Activated CD4-positive, alpha-beta T cell treated with anti-CD3 and anti-CD28 coated beads for 24 hours (primary cell): ENCODE data around the gene ADAMTS12.
"Not testable (repeated sequence)": the region's sequence is repeated elsewhere in the genome, so short reads cannot be mapped to it uniquely, and the experiment has no call there.

Experiments
- DNase-seq, 2 donors: peaks; one replicate each; pipeline ENCODE4 v3.0.0-alpha.2; 2020; ENCODE audit warnings: low read depth in 2 of 2

ADAMTS12 gene, protein sequence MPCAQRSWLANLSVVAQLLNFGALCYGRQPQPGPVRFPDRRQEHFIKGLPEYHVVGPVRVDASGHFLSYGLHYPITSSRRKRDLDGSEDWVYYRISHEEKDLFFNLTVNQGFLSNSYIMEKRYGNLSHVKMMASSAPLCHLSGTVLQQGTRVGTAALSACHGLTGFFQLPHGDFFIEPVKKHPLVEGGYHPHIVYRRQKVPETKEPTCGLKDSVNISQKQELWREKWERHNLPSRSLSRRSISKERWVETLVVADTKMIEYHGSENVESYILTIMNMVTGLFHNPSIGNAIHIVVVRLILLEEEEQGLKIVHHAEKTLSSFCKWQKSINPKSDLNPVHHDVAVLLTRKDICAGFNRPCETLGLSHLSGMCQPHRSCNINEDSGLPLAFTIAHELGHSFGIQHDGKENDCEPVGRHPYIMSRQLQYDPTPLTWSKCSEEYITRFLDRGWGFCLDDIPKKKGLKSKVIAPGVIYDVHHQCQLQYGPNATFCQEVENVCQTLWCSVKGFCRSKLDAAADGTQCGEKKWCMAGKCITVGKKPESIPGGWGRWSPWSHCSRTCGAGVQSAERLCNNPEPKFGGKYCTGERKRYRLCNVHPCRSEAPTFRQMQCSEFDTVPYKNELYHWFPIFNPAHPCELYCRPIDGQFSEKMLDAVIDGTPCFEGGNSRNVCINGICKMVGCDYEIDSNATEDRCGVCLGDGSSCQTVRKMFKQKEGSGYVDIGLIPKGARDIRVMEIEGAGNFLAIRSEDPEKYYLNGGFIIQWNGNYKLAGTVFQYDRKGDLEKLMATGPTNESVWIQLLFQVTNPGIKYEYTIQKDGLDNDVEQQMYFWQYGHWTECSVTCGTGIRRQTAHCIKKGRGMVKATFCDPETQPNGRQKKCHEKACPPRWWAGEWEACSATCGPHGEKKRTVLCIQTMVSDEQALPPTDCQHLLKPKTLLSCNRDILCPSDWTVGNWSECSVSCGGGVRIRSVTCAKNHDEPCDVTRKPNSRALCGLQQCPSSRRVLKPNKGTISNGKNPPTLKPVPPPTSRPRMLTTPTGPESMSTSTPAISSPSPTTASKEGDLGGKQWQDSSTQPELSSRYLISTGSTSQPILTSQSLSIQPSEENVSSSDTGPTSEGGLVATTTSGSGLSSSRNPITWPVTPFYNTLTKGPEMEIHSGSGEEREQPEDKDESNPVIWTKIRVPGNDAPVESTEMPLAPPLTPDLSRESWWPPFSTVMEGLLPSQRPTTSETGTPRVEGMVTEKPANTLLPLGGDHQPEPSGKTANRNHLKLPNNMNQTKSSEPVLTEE (N-terminal part only)

DNA sequence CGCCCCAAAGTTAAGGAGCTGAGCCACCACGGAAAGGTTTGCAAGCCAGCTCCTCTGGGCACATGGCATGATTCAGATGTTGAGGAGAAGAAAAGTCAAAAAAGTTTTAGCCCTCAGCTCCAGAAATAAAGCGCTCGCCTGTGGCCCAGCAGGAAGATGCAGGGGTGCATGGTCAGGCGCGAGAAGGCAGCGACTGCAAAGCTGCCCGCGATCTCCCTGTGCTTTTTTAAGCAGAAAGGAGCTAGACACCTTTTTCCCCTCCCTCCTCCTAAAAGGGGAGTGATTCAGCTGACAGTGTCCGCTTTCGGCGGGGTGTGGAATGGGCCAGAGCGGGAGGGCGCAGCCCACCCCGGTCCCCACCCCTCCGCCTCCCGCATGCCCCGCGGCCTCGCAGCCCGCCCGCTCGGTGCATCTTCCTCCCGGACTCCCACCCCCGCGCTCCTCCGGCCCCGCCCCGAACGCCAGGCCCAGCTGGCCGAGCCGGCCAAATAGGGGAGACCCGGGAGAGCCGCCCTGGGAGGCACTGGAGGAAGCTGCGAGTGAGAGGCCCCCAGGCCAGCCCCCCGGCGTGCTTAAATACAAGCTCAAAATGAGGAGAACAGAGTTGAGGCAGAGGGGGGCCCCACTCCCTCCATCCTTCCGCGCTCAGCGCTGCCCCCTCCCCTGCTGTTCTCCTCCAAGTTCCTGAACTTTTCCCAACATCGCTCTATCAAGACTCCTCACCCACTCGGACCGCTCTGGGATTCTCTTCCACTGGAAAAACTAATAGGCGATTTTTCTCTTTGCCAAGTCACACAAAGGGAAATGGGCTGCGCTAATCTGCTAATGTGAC is at the start of gene ADAMTS12:
TSS of gene ADAMTS12 (minus strand) at position 203 of the 832 bp plus-strand sequence. CDS start at position 69, 134 bp downstream.
- DNase-seq, result no peak

DNA sequence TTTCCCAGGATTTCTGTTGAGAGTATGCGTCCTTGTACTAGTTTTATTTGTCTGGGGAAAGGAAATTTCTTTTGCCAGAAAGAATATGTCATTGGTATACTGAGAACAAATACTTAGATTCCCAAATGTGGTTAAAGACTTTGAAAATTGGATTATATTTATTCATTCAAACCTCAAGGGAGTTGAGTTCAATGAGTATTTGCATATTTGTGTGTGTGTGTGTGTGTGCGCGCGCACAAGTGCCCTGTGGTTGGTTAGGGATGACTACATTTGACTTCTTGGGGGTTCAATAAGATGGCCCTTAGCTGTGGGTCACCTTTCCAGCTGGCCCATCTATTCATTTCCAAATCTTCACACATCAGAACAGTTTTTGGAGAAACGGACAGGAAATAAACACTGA is 49.3 kb upstream of the ADAMTS12 start:
- DNase-seq, result no peak

DNA sequence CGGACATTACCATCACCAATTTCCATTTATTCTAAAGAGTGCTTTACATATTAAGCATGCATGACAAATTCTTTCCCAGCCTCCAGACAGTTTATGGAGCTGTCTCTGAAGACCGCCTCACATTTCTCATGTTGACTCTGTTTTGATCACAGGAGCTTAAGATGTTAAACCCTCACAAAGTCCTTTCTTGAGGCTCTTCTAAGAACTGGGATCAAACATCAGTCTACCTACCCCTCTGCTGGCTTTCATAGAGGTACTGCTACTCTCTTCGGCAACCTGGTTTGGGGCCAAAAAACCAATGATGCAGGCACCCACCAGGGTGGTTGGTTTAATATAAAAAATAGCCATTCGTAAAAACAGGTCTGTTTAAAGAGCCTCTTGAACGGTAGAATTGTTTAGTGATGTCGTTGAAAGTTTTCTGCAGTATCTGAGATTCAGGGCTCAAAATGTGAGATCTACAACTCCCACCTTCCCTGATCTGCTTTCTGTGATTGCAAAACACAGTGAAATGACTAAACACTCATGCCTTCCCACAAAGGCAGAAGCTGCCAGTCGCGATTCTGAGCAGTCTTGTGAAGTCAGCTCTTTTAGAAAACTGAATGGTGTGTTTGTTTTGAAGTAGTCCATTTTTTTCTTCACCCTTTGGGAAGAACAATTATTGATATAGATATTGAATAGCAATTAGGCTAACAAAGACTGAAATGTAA is 47.9 kb upstream of the ADAMTS12 start:
- no peak for DNase-seq

DNA sequence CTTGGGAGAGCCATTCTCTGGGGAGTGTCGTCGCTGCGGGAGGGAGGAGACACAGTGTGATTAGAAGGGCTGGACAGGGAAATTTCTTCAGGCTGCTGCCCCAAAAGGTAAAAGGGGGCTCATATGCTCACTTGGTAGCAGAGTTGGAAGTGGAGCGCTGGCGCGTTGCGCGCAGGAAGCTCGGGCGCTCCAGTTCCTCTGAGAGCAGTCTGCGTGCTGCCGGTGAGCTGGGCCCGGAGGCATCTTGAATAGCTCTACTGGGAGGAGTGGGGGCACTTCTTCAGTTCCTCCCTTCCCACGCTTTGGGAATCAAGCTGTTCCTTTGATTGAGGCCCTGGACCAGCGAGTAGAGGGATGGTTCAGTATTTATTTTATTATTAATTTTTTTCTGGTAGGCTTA is 47.1 kb upstream of the ADAMTS12 start:
- no peak for DNase-seq

DNA sequence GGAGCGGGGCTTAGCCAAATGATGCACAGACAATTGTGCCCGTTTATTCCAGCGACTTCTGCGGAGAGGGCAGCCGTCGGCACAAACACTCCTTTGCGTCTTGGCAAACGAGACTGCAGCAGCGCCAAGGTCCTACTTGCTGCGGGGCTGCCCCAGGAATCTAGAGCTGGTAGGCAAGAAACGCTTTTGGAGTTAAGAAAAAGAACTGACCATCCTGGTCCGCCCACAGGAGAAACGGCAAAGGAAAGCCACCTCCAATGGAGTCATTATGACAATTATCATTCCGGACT is 46.7 kb upstream of the ADAMTS12 start:
- no peak for DNase-seq

DNA sequence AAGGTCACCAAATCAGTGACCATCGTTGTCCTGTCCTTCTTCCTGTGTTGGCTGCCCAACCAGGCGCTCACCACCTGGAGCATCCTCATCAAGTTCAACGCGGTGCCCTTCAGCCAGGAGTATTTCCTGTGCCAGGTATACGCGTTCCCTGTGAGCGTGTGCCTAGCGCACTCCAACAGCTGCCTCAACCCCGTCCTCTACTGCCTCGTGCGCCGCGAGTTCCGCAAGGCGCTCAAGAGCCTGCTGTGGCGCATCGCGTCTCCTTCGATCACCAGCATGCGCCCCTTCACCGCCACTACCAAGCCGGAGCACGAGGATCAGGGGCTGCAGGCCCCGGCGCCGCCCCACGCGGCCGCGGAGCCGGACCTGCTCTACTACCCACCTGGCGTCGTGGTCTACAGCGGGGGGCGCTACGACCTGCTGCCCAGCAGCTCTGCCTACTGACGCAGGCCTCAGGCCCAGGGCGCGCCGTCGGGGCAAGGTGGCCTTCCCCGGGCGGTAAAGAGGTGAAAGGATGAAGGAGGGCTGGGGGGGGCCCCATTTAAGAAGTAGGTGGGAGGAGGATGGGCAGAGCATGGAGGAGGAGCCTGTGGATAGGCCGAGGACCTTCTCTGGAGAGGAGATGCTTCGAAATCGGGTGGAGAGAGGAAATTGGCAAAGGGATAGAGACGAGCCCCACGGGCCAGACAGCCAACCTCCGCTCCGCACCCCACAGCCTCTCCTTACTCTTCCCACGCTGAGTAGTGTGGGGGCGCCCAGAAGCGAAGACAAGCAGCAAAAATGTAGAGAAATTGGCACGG is 46.1 kb upstream of the ADAMTS12 start:
- no peak for DNase-seq

DNA sequence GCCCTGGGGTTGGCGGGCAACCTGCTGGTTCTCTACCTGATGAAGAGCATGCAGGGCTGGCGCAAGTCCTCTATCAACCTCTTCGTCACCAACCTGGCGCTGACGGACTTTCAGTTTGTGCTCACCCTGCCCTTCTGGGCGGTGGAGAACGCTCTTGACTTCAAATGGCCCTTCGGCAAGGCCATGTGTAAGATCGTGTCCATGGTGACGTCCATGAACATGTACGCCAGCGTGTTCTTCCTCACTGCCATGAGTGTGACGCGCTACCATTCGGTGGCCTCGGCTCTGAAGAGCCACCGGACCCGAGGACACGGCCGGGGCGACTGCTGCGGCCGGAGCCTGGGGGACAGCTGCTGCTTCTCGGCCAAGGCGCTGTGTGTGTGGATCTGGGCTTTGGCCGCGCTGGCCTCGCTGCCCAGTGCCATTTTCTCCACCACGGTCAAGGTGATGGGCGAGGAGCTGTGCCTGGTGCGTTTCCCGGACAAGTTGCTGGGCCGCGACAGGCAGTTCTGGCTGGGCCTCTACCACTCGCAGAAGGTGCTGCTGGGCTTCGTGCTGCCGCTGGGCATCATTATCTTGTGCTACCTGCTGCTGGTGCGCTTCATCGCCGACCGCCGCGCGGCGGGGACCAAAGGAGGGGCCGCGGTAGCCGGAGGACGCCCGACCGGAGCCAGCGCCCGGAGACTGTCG is 45.4 kb upstream of the ADAMTS12 start:
- DNase-seq, result no peak

DNA sequence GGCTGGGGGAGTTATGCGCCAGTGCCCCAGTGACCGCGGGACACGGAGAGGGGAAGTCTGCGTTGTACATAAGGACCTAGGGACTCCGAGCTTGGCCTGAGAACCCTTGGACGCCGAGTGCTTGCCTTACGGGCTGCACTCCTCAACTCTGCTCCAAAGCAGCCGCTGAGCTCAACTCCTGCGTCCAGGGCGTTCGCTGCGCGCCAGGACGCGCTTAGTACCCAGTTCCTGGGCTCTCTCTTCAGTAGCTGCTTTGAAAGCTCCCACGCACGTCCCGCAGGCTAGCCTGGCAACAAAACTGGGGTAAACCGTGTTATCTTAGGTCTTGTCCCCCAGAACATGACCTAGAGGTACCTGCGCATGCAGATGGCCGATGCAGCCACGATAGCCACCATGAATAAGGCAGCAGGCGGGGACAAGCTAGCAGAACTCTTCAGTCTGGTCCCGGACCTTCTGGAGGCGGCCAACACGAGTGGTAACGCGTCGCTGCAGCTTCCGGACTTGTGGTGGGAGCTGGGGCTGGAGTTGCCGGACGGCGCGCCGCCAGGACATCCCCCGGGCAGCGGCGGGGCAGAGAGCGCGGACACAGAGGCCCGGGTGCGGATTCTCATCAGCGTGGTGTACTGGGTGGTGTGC is 44.7 kb upstream of the ADAMTS12 start, which contains the start of gene RXFP3:
TSS of gene RXFP3 (plus strand) at position 6 of the 636 bp plus-strand sequence. CDS start at position 361, 355 bp downstream.
- no peak for DNase-seq

DNA sequence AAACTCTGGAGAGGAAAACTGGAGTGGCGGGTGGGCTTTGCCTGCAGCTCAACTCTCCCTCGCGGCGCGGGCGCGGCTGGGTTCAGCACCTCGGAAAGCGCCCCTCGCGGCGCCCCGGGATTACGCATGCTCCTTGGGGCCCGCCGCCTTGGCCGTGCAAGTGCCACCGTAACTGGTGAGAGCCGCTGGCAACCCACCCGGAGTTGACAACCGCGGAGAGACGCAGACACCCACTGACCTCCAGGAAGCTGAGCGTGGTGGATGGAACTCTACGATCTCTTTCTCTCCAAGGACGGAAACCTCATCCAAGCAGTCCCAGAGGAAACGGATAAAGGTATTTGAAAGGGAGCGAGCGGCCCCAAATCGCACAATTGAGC is 44.2 kb upstream of the ADAMTS12 start:
- DNase-seq, result peak; percentile 18 to 34

DNA sequence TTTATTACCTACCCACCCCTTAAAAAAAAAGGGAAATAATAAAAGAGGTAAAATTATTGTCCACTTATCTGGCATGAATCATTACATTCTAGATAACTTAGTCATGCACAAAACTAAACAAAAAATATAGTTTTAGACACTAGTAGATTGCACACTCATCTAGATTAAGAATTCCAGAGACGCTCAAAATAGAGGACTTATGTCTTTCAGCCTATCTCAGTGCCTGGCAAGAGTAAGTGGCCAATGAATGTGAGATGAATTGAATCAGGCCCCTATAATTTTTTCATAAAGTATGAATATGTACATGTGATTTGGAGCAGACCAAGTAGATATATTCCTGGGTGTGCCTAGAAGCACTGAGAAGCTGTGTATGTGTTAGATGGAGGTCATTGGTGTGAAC is 42.4 kb upstream of the ADAMTS12 start:
- DNase-seq, result no peak

DNA sequence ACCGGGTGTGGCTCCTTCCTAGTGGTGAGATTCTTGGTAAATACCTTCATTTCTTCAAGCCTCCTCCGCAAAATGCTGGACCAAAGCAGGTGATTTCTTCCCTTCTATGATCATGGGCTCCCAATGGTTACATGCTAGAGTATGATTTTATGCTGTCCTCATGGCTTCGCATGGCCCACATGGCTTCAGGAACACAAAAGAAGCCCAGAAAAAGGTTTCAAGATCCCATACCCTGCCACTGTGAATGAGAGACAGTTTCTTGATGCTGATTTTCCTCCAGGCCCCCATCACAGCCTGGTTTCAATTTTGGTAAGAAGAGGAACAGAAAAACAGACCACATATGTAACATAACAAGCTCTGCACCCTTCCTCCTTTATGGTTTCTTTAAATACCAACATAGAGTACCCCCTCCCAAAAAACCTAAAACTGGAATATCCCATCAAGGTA is 42.0 kb upstream of the ADAMTS12 start:
- DNase-seq, result no peak

DNA sequence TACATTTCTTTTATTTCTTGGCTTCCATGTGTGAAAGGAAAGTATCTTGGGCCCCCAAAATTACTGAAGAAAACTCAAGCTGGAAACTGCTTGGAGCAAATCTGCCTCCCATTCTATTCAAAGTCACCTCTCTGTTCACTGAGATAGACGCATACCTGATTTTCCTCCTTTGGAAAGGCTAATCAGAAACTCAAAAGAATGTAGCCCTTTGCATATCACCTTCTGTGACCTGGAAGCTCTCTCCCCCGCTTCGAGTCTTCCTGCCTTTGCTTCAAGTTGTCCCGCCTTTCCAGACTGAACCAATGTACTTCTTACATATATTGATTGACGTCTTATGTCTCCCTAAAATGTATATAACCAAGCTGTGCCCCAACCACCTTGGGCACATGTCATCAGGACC is 39.3 kb upstream of the ADAMTS12 start:
- DNase-seq, result no peak

DNA sequence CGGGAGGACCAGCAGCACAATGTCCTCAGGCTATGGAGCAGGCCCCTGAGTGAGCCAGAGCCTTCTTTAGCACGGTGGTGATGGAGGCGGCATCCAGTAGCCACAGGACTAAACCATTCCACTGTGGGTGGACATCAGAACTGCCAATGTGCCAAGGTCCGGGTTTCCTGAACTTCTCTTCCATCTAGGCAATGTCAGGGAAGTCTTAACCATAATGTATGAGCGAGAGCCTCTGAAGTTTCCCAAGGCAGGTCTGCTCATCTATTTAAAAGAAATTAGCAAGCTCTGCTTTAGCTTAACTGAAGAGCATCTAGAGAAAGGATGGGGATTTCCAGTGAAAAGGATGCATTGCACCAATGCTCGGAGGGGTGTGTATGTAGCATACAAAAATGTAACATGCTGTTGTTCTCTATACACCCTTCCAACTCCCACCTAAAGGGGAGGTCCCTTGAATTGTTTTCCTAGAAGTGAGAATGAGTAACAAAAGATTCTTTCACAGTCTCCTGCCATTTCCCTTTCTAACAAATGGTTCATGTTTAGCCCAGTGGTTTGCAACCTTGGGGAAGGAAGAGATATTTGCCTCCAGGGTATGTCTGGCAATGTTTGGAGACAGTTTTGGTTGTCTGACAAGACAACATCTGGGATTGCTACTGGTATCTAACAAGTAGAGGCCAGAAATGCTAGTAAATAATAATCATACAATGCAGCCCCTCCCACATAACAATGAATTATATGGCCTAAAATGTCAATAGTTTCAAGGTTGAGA is 38.3 kb upstream of the ADAMTS12 start:
- no peak for DNase-seq

DNA sequence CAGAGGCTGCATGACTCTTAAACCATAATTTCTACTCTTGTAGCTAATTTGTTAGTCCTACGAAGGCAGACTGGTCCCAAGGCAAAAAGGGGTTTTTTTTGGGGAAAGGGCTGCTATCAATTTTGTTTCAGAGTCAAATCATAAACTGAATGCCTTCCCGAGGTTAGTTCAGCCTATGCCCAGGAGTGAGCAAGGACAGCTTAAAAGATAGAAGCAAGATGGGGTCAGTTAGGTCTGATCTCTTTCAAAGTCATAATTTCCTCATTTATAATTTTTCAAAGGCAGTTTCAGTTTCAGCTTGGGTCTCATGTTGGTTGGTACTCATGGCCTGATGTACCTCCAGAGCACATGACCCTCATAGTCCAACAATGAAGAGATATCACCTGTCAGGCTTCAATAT is 36.5 kb upstream of the ADAMTS12 start:
- no peak for DNase-seq

DNA sequence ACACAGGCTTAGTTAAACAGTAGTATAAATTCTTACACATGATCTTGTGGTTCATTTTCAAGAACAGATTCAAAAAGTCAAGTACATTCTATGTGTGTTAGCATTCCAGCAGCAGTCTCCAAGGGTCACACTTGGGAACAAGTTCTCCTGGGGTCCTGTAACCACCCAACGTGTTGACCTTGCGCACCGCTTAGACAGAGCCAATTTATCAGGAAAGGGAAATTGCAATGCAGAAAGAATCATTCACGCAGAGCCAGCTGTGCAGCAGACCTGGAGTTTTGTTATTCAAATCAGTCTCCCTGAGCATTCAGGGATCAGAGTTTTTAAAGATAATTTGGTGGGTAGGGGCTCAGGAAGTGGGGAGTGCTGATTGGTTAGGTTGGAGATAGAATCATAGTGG is 35.9 kb upstream of the ADAMTS12 start:
- no peak for DNase-seq

DNA sequence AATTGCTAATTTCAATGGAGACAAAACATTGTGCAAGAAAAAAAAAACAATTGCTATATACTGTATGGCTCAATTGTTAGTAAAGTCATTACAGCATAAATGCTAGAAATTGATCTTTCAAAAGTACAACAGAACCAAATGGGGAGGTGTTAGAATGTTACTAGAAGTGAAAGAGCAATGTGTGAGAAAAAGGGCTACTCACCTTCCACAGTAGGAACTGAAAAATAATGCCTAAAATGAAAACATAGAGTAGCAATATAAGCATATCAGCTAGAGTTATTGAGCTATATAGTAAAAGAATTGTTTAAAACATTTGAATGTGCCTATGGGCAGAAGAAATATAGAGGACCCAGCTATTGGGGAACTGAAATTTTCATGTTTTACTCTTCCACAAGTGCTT is 33.5 kb upstream of the ADAMTS12 start:
- no peak for DNase-seq

DNA sequence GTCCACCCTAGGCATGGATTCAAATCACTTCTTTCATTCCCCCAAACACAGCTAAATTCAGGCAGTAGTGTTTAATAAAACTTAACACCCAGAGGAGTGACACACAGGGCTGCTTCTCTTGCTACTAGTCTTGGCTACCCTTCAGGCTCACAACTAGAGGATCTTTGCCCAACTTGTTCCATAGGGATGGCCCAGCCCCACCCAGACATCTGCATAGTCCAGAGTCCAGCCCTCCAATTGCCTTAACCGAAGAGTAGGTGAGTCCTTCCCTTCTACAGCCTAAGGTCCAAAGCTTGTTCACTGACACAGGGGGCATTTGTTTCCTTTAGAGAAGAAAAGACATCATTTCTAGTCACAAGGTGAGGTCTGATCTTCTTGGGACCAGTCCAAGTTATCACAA is 29.2 kb upstream of the ADAMTS12 start:
- no peak for DNase-seq

DNA sequence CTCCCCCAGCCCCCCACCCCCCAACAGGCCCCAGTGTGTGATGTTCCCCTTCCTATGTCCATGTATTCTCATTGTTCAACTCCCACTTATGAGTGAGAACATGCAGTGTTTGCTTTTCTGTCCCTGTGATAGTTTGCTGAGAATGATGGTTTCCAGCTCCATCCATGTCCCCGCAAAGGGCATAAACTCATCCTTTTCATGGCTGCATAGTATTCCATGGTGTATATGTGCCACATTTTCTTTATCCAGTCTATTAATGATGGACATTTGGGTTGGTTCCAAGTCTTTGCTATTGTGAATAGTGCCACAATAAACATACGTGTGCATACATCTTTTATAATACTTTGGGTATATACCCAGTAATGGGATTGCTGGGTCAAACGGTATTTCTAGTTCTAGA is 23.1 kb upstream of the ADAMTS12 start:
- DNase-seq, result not testable (repeated sequence)
